Gastrocnemius medialis (tissue), 4 donors: ENCODE measurements around the gene USO1. TPM values are rescaled to one million over a fixed set of nuclear protein-coding genes. Genes with fewer than 3 reads are reported as not detected.
"Not testable (repeated sequence)": the region's sequence is repeated elsewhere in the genome, so short reads cannot be mapped to it uniquely, and the experiment has no call there.

ENCODE experiments used
- ATAC-seq, 2 donors: fragments of 150-250 bp; one replicate each; pipeline ENCODE4 v1.9.1; 2016
- DNase-seq, 2 donors: peaks; one replicate each; pipeline ENCODE4 v3.0.0-alpha.2; 2019
- H3K27ac ChIP-seq, 4 donors: fragments of 200-600 bp; sonication (generic); 1 replicate in 1 of 4; 2 replicates in 3 of 4; pipeline ENCODE4 v1.5.1; 2016 to 2018; ENCODE audit warnings: mild to moderate bottlenecking in 2 of 4, moderate library complexity in 1 of 4
- H3K27me3 ChIP-seq, 3 donors: fragments of 200-600 bp; sonication (generic) in 2 of 3; 1 replicate in 1 of 3; 2 replicates in 2 of 3; pipeline versions ENCODE4 v1.5.1 to v1.6.0; 2016 to 2019; ENCODE audit warnings: mild to moderate bottlenecking in 1 of 3, moderate library complexity in 1 of 3
- H3K36me3 ChIP-seq, 2 donors: fragments of 200-600 bp; sonication (generic) in 1 of 2; one replicate each; pipeline ENCODE4 v1.5.1; 2017 to 2018
- H3K4me1 ChIP-seq, 2 donors: fragments of 200-600 bp; sonication (generic) in 1 of 2; one replicate each; pipeline ENCODE4 v1.5.1; 2016 to 2017; ENCODE audit warnings: mild to moderate bottlenecking in 2 of 2
- H3K4me3 ChIP-seq, 4 donors: fragments of 200-600 bp; sonication (generic) in 3 of 4; 1 replicate in 1 of 4; 2 replicates in 3 of 4; pipeline ENCODE4 v1.5.1; 2016 to 2019; ENCODE audit warnings: mild to moderate bottlenecking in 2 of 4
- H3K9me3 ChIP-seq, 3 donors: fragments of 200-600 bp; sonication (generic) in 2 of 3; 1 replicate in 1 of 3; 2 replicates in 2 of 3; pipeline ENCODE4 v1.5.1; 2016 to 2019
- CTCF ChIP-seq, 5 experiments: fragments of 450-650 bp in 3 of 5; fragments of 200-600 bp in 2 of 5; sonication (generic) in 2 of 5; IDR thresholded peaks in 4 of 5; conservative IDR thresholded peaks in 1 of 5; 1 replicate in 4 of 5; 2 replicates in 1 of 5; pipeline ENCODE4 v1.5.1; 2016 to 2019; ENCODE audit warnings: antibody characterized with exemption in 5 of 5, mild to moderate bottlenecking in 3 of 5, moderate library complexity in 3 of 5
- POLR2A ChIP-seq, 2 donors: fragments of 450-650 bp; IDR thresholded peaks; one replicate each; pipeline ENCODE4 v1.6.1; 2017; ENCODE audit warnings: antibody characterized with exemption in 2 of 2, mild to moderate bottlenecking in 2 of 2, moderate library complexity in 2 of 2
- in situ Hi-C, 4 donors: fragments of 200-750 bp; cut with MboI; loops; one replicate each; pipeline versions ENCODE4 v1.15.0 to v1.8.0; 2017; ENCODE audit warnings: low sequenced_read_pairs in 4 of 4
- intact Hi-C: fragments of 100-400 bp; cut with DNase I; formaldehyde crosslinking; loops from one replicate; pipeline ENCODE4 v1.15.1; 2023; ENCODE audit warnings: low total_unique reads
- total RNA-seq, 4 donors: library from RNA; depleted of rRNA; stranded (reverse); fragments of >200 nt; gene quantifications; one replicate each; pipeline versions ENCODE4 v1.1.0 to v1.2.3, GENCODE V29; 2016

USO1 gene
- total RNA-seq, 4 donors from 2014 or later: 213 to 328 (median 254) TPM

- H3K27ac ChIP-seq: peak overlapping the region; percentile 84 to 91 (median 88)
- H3K4me3 ChIP-seq, intact Hi-C loops, H3K36me3 ChIP-seq, H3K9me3 ChIP-seq, in situ Hi-C loops, H3K27me3 ChIP-seq: not testable (repeated sequence)
- ATAC-seq (peak; percentile 86 to 95), DNase-seq (peak; percentile 61 to 74)
- peaks cover 28 to 44% of the 10 kb centered on the region in 2 donors for H3K4me1 ChIP-seq
- peak; percentile 48 to 54 for TF ChIP-seq POLR2A (IDR thresholded peaks at IDR 0.05)
Measured at GRCh38 chr4:75692066-75692465, 32.3 kb upstream of the USO1 start.

- in situ Hi-C loops: no loop called here
- Histone ChIP-seq H3K4me3 (no peak overlapping the region), H3K36me3 (no peaks in the 10 kb centered on the region), H3K9me3 (no peaks in the 10 kb centered on the region), H3K27me3 (no peaks in the 10 kb centered on the region), H3K4me1 (peaks cover 18 to 32% of the 10 kb centered on the region in 2 donors), H3K27ac (peak overlapping the region; percentile 84 to 91 (median 88))
- no peak for TF ChIP-seq POLR2A (IDR thresholded peaks at IDR 0.05)
- no peak for TF ChIP-seq CTCF (IDR thresholded peaks at IDR 0.05 in 4 of 5, conservative IDR thresholded peaks at IDR 0.05 in 1 of 5)
- ATAC-seq (peak in 1 of 2 donors; percentile 30), DNase-seq (no peak)
- intact Hi-C loops: loop anchor here (2.0 kb wide), 1 partner anchor 23 kb away; the partner anchor contains the start of gene G3BP2
Measured at GRCh38 chr4:75696071-75696470, 28.3 kb upstream of the USO1 start.

GRCh38 chr4:75696581-75696980, 27.8 kb upstream of the USO1 start:
- Histone ChIP-seq H3K4me1 (peaks cover 13 to 26% of the 10 kb centered on the region in 2 donors), H3K27ac (peak overlapping the region; percentile 84 to 91 (median 88)), H3K27me3 (no peaks in the 10 kb centered on the region), H3K36me3 (no peaks in the 10 kb centered on the region), H3K4me3 (peak overlapping the region in 1 of 4 donors; percentile 30), H3K9me3 (no peaks in the 10 kb centered on the region)
- TF ChIP-seq CTCF (IDR thresholded peaks at IDR 0.05 in 4 of 5, conservative IDR thresholded peaks at IDR 0.05 in 1 of 5): no peak
- peak in 1 of 2 donors; percentile 5 for TF ChIP-seq POLR2A (IDR thresholded peaks at IDR 0.05)
- ATAC-seq (peak; percentile 53 to 70), DNase-seq (peak in 1 of 2 donors; percentile 37)
- in situ Hi-C loops: no loop called here
- intact Hi-C loops: loop anchor here (2.0 kb wide), 1 partner anchor 24 kb away; the partner anchor contains the start of gene G3BP2

- H3K27ac ChIP-seq: peak overlapping the region; percentile 84 to 91 (median 88)
- peaks cover 8 to 14% of the 10 kb centered on the region in 2 donors for H3K4me1 ChIP-seq
- H3K36me3 ChIP-seq: no peaks in the 10 kb centered on the region
- no peak for TF ChIP-seq CTCF (IDR thresholded peaks at IDR 0.05 in 4 of 5, conservative IDR thresholded peaks at IDR 0.05 in 1 of 5)
- ATAC-seq (peak in 1 of 2 donors; percentile 32), DNase-seq (no peak)
- intact Hi-C loops: no loop called here
- no peaks in the 10 kb centered on the region for H3K27me3 ChIP-seq
- no peak overlapping the region for H3K4me3 ChIP-seq
- in situ Hi-C loops: no loop called here
- no peaks in the 10 kb centered on the region for H3K9me3 ChIP-seq
Measured at GRCh38 chr4:75698162-75698962, 26.0 kb upstream of the USO1 start.

- intact Hi-C loops (loop anchor here (1.0 kb wide), 1 partner anchor 25 kb away; the partner anchor contains the start of gene USO1), in situ Hi-C loops (no loop called here)
- TF ChIP-seq CTCF (IDR thresholded peaks at IDR 0.05 in 4 of 5, conservative IDR thresholded peaks at IDR 0.05 in 1 of 5) (no peak), POLR2A (IDR thresholded peaks at IDR 0.05) (no peak)
- H3K27me3 ChIP-seq: no peaks in the 10 kb centered on the region
- peak overlapping the region; percentile 84 to 91 (median 88) for H3K27ac ChIP-seq
- no peak for ATAC-seq
- H3K4me1 ChIP-seq: peaks cover 8 to 12% of the 10 kb centered on the region in 2 donors
- no peak for DNase-seq
- no peak overlapping the region for H3K4me3 ChIP-seq
- no peaks in the 10 kb centered on the region for H3K9me3 ChIP-seq
- no peaks in the 10 kb centered on the region for H3K36me3 ChIP-seq
Measured at GRCh38 chr4:75698963-75699228, 25.5 kb upstream of the USO1 start.
